HepG2 (cell line): ENCODE measurements around the gene MYLK. TPM values are rescaled to one million over a fixed set of nuclear protein-coding genes. Genes with fewer than 3 reads are reported as not detected.

Source experiments
- ATF1 ChIP-seq: IDR thresholded peaks from 2 replicates; pipeline ENCODE4 v1.6.1; 2016; ENCODE audit warnings: mild to moderate bottlenecking, control low read depth
- CCDC6 ChIP-seq: sonication (generic); formaldehyde crosslinking; IDR thresholded peaks from 2 replicates; pipeline ENCODE4 v1.8.1; 2022; ENCODE audit warnings: mild to moderate bottlenecking, missing genetic modification reagents, moderate library complexity
- FOXJ3 ChIP-seq: sonication (generic); formaldehyde crosslinking; IDR thresholded peaks from 2 replicates; pipeline ENCODE4 v1.4.0; 2020; ENCODE audit warnings: missing genetic modification reagents, mild to moderate bottlenecking, borderline replicate concordance
- GMEB2 ChIP-seq: IDR thresholded peaks from 2 replicates; pipeline ENCODE4 v1.6.1; 2016; ENCODE audit warnings: missing biosample characterization, missing genetic modification reagents, low read depth
- ISX ChIP-seq: sonication (generic); formaldehyde crosslinking; conservative IDR thresholded peaks from 2 replicates; pipeline ENCODE4 v1.5.0; 2020; ENCODE audit warnings: missing genetic modification reagents
- NRL ChIP-seq: sonication (generic); formaldehyde crosslinking; IDR thresholded peaks from 2 replicates; pipeline ENCODE4 v1.5.0; 2020; ENCODE audit warnings: missing genetic modification reagents, mild to moderate bottlenecking, moderate library complexity, borderline replicate concordance
- RFXAP ChIP-seq: sonication (generic); formaldehyde crosslinking; IDR thresholded peaks from 2 replicates; pipeline ENCODE4 v1.4.0; 2020; ENCODE audit warnings: missing genetic modification reagents, borderline replicate concordance
- TMF1 ChIP-seq: sonication (generic); formaldehyde crosslinking; IDR thresholded peaks from 2 replicates; pipeline ENCODE4 v1.8.1; 2022; ENCODE audit warnings: low read depth, missing genetic modification reagents
- UBTF ChIP-seq: sonication (generic); formaldehyde crosslinking; IDR thresholded peaks from 2 replicates; pipeline ENCODE4 v1.4.0; 2020; ENCODE audit warnings: mild to moderate bottlenecking, missing genetic modification reagents
- ZNF124 ChIP-seq: sonication (generic); formaldehyde crosslinking; IDR thresholded peaks from 2 replicates; pipeline ENCODE4 v1.4.0; 2020; ENCODE audit warnings: missing genetic modification reagents
- ZNF563 ChIP-seq: sonication (generic); formaldehyde crosslinking; IDR thresholded peaks from 2 replicates; pipeline ENCODE4 v1.8.0; 2022; ENCODE audit warnings: mild to moderate bottlenecking, moderate library complexity, missing genetic modification reagents
- ZNF614 ChIP-seq: IDR thresholded peaks from 2 replicates; pipeline ENCODE4 v1.6.1; 2018; ENCODE audit warnings: missing biosample characterization, missing genetic modification reagents, inconsistent platforms, borderline replicate concordance
- ZNF678 ChIP-seq: sonication (generic); formaldehyde crosslinking; IDR thresholded peaks from 2 replicates; pipeline ENCODE4 v1.4.0; 2020; ENCODE audit warnings: mild to moderate bottlenecking, missing genetic modification reagents
- ZNF766 ChIP-seq: sonication (generic); formaldehyde crosslinking; IDR thresholded peaks from 2 replicates; pipeline ENCODE4 v1.5.0; 2020; ENCODE audit warnings: missing genetic modification reagents, borderline replicate concordance
- polyA plus RNA-seq, 8 experiments: library from polyadenylated mRNA; depleted of rRNA in 3 of 8; stranded (reverse) in 7 of 8; unstranded in 1 of 8; fragments of >200 nt; fragmentation: Illumina TruSeq in 4 of 8; extraction: Trizol in 4 of 8; gene quantifications; 2 replicates each; pipeline versions ENCODE4 v1.2.1 to v1.2.3, GENCODE V29; 2011 to 2016; ENCODE audit warnings: low read depth in 4 of 8, missing spikeins in 1 of 8, mixed read lengths in 1 of 8; ENCODE audit not compliant: insufficient read depth in 1 of 8
- total RNA-seq, 5 experiments: library from RNA; depleted of rRNA; stranded (reverse); fragments of >200 nt; fragmentation: Illumina TruSeq; extraction: Trizol; gene quantifications; 2 replicates each; pipeline ENCODE4 v1.2.3, GENCODE V29; 2016; ENCODE audit warnings: low read depth in 1 of 5

MYLK gene
- total and polyA plus RNA-seq, 2 of the 13 experiments (the other 11 are each of a cell fraction or from before 2014, with no cell fraction given): 10.6 to 34.9 TPM

- TF ChIP-seq UBTF (CRISPR knock-in tag): peak; percentile 32; the same call in 1 of the 2 replicates
- TF ChIP-seq ZNF614 (CRISPR knock-in tag): 0 out of 2 replicates have a peak, but pooled peaks have one; percentile 5
- no peak for TF ChIP-seq NRL (CRISPR knock-in tag)
- 0 out of 2 replicates have a peak, but pooled peaks have one; percentile 48 for TF ChIP-seq RFXAP (CRISPR knock-in tag)
- TF ChIP-seq ZNF678 (CRISPR knock-in tag): no peak
- TF ChIP-seq FOXJ3: 0 out of 2 replicates have a peak, but pooled peaks have one; percentile 29
- no peak for TF ChIP-seq GMEB2 (CRISPR knock-in tag)
- TF ChIP-seq ZNF766: 0 out of 2 replicates have a peak, but pooled peaks have one; percentile 49
- TF ChIP-seq CCDC6 (CRISPR knock-in tag): no peak
- no peak for TF ChIP-seq ZNF563 (CRISPR knock-in tag)
- TF ChIP-seq TMF1 (CRISPR knock-in tag): no peak
- 0 out of 2 replicates have a peak, but pooled peaks have one; percentile 36 for TF ChIP-seq ZNF124 (CRISPR knock-in tag)
- TF ChIP-seq ATF1: no peak
- no peak for TF ChIP-seq ISX
Observed at GRCh38 chr3:123755501-123755900, 128.6 kb downstream of the MYLK start (continued).
